Esophagus mucosa (tissue), 1 donor: Measurements from ENCODE around the gene SLC43A3. TPM values are rescaled to one million over a fixed set of nuclear protein-coding genes. Genes with fewer than 3 reads are reported as not detected.
A peak's percentile ranks its signal among the peaks of the same experiment; 100 is the strongest.
"Not testable (repeated sequence)": the region's sequence is repeated elsewhere in the genome, so short reads cannot be mapped to it uniquely, and the experiment has no call there.

Source experiments
- ATAC-seq: fragments of 200-7000 bp; cut with Tn5 transposase; one replicate; pipeline ENCODE4 v1.9.1; 2020
- total RNA-seq: library from RNA; stranded (reverse); gene quantifications from one replicate; pipeline ENCODE4 v1.2.4, GENCODE V29; 2023
- donor health status: DM: yes; HTN: yes; CAD: no.

Gene SLC43A3
- total RNA-seq, 1 donor from 2014 or later = 28.2 TPM

DNA sequence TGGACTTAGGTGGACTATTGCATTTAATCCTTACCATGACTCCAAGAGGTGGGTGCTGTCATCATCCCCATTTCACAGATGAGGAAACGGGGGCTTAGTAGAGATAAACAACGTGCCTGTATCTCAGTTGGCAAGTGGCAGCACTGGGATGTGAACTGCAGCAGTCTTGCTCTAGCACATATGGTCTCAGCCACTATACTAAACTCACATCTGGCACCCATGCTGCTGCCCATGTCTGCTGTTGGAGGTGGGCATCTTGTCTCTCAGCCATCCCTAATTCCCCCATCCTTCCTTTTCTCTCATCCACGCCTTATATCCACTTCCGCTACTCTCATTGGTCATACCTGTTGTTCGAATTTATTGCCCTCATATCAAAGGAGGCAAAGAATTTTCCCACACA is 49.8 kb downstream of the SLC43A3 start:
- no peak for ATAC-seq

DNA sequence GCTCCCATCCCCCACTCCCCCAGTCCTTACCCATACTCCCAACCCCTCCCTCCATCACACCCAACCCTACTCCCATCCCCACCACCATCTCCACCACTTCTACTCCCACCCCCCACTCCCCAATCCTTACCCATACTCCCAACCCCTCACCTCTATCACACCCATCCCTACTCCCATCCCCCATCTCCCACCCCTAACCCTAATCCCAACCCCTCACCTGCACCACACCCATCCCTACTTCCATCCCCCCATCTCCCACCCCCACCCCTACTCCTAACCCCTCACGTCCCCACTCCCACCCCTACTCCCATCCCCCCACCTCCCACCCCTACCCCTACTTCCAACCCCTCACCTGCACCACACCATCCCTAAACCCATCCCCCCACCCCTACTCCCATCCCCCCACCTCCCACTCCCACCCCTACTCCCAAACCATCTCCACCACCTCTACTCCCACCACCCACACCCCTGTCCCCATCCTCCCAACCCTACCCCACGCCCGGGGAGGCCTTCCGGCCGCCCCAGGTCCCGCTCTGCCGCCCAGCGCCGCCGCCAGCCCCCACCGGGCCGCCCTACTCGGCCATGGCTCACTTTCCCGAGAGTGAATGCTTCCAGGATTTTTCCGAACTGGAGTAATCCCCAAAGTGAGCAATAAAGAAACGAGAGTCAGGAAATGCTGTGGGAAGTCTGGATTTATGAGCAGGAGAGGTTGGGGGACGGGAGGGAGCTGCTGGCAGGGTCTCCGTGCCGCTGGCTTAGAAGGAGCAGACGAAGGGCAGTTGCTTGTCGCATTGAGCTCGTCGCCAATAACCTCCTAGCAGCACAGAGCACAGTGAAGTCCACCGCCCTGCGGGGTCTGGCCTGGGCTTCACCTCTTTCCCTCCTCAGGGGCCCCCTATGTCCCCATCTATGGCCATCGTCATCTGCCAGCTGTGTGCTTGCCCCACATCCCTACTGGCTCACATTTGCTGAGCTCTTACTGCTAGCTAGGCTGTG is 50.5 kb downstream of the SLC43A3 start:
- no peak for ATAC-seq

DNA sequence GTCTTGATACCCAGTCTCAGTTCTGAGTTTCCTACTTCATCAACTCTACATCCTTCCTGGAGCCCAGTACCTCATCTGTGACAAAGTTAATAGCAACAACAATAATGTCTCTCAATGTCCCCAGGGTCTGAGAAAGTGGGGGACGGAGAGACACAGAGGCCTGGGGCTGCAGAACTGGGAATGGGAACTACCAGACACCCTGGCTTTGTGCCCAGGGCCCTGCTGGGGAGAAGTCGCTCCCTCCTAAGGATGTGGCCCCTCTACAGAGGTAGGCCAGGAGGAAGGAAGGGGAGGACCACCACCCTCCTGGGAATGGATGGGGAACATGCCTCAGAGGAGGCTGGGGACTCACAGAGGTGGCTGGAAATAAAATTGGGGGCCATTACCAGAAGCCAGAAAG is 51.4 kb downstream of the SLC43A3 start:
- no peak for ATAC-seq

- ATAC-seq = no peak
Measured at GRCh38 chr11:57374966-57375365, 52.0 kb downstream of the SLC43A3 start.

DNA sequence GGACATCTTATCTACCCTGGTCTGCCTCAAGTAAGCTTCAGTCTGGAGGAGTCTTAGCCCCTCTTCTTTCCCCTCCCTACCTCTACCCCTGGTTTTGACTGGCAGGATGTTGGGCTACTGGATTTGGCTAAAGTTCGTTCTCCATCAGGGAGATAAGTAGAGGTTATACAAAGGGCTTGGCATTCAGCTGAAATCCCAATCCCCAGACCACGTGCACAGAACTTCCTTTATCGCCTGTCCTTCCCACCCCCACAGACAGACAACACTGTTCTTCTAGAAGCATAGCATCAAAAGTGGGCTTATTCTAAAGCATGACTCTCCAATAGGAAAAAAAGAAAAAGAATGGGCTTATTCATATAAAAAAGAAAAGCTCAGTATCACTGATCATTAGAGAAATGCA is 53.8 kb downstream of the SLC43A3 start:
- no peak for ATAC-seq

GRCh38 chr11:57370941-57371340 is 56.0 kb downstream of the SLC43A3 start:
- ATAC-seq = no peak

DNA sequence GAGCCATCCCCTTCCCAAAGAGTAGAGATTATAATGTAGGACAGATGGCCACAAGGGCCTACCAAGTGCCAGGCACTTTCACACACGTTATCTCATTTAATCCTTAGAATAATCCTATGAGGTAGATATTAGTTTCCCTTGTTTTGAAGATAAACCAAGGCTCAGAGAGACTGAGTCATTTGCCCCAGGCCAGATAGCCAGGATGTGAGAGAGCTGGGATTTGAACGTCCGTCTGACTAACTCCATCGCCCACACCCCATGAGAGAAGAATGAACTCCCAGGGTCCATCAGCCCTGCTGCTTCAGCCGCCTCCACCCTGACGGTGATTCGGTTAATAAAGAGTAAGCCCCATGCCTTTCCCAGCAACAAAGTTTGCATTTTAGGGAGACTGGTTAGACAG is 56.7 kb downstream of the SLC43A3 start:
- peak; percentile 36 for ATAC-seq

DNA sequence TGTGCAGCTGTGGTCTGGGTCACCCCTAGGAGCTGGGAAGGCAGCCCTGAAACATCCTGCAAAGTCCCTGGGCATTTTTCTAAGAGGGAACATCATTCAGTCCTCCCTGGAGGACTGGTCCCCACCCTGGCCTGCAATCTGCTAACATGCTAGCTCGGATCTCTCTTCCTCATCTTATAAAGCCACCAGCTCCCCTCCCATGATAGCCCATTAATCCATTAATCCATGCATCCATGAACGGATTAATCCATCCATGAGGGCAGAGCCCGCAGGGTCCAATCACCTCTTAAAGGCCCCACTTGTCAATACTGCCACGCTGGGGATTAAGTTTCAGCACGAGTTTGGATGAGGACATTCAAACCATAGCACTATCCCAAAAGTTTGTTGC is 58.1 kb downstream of the SLC43A3 start:
- ATAC-seq = no peak

DNA sequence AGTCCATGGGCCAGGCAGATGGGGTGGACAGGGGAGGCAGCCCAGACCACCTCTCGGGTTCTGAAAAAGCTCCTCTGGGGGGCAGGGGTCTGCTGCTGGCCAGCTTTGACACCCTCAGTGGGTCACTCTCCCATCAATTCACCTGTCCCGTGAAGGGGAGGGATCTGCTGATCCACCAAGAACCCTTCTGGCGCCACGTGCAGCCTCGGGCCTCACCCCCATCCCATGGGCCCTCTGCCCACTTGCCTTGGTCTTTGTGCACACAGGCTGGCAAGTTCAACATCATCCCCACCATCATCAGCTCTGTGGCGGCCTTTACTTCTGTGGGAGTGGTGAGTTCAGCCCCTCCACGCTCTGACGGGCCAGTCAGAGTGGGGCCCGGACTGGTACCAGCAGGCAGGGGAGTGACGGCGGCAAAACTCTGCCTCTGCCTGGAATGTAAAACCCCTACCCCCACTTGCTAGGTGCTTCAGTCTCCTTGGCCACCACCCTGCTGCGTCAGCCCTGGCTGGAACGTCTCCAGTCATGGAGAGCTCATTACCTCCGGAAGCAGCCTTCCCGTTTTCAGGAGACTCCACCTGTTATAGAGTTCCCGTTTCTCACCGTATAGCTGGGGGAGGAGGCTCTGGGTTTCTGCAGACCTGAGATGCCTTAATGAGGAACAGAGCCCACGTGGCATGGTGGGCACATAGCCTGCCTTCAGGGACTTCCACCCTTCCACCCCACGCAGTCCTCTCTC is 58.6 kb downstream of the SLC43A3 start:
- no peak for ATAC-seq

DNA sequence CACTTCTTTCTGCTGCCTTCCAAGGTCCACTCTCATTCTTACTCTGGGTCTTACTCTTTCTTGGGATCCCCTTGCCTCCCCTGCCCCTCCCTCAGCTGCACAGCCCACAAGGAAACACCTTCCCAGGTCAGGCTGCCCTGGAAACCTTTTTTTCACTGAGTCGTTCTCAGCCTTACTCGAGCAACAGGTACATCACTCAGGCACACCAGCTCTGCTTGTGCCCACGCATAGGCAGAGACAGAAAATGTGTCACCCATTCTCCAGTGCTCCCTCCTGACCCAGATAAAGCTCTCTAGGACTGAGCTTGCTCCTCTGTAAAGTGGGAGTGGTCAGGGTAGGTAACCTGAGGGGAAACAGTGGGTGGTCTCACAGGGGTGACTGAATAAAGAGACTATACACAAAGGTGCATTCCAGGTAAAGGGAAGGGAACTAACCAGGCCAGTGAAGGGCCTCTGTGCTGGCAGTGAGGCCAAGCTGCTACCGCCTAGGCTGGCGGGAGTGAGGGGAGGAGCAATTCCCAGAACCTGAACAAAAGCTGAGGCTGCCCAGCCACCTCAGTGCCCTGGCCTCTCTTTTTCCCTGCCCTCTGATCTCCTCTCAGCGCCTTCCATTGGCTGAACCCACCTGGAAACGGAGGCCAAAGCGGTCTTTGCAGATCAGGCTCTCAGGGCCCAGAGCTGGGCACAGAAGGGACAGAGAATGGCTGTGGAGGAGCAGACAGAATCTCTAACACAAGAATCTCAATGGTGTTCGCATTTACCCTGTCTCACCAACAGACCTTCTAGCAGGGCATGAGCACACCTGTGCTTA is 61.9 kb downstream of the SLC43A3 start:
- ATAC-seq = no peak

- no peak for ATAC-seq
Measured at GRCh38 chr11:57363131-57364080, 63.5 kb downstream of the SLC43A3 start.

- ATAC-seq = no peak
Measured at GRCh38 chr11:57361926-57362325, 65.0 kb downstream of the SLC43A3 start.

- not testable (repeated sequence) for ATAC-seq
Measured at GRCh38 chr11:57361420-57361819, 65.5 kb downstream of the SLC43A3 start.

DNA sequence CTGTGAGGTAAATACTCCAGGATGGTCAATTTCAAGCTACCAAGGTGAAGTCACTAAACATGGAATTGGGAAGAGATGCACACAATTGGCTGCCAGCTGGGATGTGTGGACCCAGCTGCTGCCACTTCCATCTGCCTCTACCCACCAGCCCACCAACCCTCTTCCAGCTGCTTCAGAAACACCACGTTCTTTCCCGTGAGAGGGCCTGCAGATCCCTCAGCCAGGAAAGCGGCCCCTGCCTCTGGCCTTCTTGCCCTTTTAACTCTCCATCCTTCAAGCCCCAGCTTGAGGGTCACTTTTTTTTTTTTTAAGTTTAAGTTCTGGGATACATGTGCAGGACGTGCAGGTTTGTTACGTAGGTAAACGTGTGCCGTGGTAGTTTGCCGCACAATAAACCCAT is 65.9 kb downstream of the SLC43A3 start:
- no peak for ATAC-seq

DNA sequence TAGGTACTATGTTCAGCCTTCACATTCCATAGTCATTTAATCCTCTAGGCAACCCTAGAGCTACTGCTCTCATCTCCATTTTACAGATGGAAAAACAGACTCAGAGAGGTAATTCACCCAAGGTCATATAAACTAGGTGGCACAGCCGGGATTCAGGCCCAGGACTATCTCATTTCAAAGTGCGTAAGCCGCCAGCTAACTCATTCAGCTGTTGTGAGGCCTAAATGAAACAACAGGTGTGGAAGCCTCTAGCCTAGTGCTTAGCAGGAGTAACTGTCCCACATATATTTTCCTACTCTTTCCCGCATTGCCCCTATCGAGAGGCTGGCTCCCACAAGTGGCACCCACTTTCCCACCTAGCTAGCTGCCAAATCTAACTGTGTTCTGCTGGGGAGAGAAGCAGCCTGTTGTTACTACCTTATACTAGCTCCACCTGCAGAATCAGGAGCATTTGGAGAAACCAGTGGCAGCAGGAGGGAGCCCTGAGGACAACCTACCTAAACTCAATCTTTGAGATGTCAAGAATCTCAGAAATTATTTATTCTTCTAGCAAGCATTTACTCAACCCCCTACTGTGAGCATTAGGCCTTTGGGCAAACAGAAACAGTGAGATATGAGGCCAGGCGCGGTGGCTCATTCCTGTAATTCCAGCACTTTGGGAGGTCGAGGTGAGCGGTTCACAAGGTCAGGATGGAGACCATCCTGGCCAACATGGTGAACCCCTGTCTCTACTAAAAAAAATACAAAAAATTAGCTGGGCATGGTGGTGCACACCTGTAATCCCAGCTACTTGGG is 66.8 kb downstream of the SLC43A3 start:
- no peak for ATAC-seq

DNA sequence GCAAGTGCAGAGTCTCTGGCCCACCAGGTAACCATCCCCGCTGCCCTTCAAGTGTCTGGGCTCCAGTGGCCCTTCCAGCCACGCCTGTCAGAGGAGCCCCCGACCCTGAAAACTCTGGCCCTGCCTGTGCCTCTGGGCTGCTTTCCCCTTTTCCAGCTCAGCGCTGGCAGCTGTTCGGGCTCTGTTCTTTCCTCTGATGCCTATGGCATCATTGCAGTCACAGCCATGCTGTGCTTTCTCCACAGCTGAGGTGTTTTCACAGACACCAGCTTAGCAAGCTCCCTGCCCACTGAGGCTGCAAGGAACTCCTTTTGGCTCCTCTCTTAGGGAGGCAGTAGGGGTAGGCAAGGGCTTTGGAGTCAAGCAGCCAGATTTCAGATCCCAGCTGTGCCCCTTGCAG is 67.5 kb downstream of the SLC43A3 start:
- ATAC-seq = no peak

DNA sequence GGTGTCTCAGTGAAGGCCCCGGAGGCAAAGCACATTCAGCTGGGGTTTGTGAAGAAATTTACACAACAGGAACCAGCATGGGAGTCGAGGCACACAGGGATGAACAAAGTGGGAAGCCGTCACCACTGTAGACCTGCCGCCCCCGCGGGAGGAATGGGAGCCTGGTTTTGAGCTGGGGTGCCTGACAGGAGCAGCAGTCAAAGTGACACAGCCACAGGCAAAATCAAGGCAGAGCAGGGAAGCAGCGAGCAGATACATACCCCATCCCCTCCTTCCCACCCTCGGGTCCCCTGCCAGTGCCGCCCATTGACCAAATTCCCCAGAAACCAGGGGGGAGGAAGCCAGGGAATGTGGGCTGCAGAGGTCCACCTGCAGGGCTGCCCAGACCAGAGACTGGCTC is 67.9 kb downstream of the SLC43A3 start:
- ATAC-seq = no peak

GRCh38 chr11:57358543-57358961 is 68.4 kb downstream of the SLC43A3 start:
- peak; percentile 42 for ATAC-seq

DNA sequence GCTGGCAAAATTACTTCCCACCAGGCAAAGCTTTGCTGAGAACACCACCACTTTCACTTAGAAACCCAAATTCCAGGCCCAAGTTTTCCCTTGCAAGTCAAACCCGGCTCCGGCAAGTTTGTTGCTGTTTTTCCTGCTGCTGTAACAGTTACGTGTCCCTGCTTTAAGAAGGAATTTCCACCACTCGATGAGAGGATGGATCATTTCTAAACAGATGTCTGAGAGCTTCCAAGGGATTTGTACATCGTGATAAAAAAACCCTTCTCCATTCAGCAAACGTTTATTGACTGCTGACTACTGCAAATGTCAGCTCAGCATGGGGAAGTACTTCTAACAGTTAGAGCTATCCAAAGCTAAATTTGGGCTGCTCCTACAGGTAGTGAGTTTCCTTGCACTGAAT is 69.1 kb downstream of the SLC43A3 start:
- no peak for ATAC-seq

DNA sequence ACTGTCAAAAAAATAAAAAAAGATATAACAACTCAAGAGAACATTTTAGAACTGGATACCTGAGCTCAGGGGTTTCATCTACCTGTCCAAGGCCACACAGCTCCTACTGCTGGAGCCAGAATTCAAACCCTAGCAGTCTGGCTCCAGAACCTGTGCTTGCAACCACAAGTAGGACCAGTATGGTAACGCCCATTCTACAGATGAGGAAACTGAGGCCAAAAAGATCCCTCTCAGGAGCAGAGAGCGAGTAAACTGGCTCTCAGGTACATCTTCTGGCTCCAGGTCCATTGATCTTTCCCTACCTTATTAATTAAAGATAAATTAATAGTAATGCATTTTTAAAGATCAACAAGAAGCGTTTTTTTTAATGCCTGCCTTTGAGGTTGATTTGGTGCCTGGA is 69.6 kb downstream of the SLC43A3 start:
- ATAC-seq = no peak
